ENCODE data around the gene CCR5AS.
"Not testable (repeated sequence)": the region's sequence is repeated elsewhere in the genome, so short reads cannot be mapped to it uniquely, and the experiment has no call there.

The CCR5AS gene

DNA sequence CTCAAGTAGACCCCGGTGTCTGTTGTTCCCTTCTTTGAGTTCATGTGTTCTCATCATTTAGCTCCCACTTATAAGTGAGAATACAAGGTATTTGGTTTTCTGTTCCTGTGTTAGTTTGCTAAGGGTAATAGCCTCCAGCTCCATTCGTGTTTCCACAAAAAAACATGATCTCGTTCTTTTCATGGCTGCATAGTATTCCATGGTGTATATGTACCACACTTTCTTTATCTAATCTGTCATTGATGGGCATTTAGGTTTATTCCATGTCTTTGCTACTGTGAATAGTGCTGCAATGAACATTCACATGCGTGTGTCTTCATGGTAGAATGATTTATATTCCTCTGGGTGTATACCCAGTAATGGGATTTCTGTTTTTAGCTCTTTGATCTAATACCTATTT lies 4.0 kb downstream of the CCR5AS start:
- H3K36me3 Mint-ChIP-seq: peaks cover 5 to 11% of the 10 kb centered on the region in 2 donors
- ATAC-seq (replicated peaks); H3K9me3 Mint-ChIP-seq: not testable (repeated sequence)

DNA sequence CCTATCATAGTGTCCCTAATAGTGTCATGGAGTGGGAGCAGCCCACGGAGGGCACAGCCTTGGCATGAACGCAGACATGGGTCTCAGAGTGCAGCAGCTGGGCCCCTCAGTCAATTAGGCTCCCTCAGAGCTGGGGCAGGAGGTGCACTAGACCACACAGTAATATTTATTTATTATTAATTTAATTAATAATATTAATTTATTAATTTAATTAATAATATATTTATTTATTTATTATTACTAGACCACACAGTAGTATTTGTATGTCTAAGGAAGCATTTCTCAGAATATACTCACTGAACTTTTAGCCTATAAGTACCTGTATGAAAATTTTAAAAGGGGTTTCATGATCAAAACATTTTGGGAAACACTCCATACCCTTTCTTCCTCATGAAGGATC lies 5.3 kb downstream of the CCR5AS start:
- ATAC-seq (replicated peaks): no peak
- no peak for DNase-seq

More for the DNA sequence above, 4.0 kb downstream of the CCR5AS start:
- H3K27me3 Mint-ChIP-seq, H3K27ac Mint-ChIP-seq, H3K4me3 Mint-ChIP-seq, DNase-seq: not testable (repeated sequence)
- peaks cover 19 to 35% of the 10 kb centered on the region in 2 donors for H3K4me1 Mint-ChIP-seq

DNA sequence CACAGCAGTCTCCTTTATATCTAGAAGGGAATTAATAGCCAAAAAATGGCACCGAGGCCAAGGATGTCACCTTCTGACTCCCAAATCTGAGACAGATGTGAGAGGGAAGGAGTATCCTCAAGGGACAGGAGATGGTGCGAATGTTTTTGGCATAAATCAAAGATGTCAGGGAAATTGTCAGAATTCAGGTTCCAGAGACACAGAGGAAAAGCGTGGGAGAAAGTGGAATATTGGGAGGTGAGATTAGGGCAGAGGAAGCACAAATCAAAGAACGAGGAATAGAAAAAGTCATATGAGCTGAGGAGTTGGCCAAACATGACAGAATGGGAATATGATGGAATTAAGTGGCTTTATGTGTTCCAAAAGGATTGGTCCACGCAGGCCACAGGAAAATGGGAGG lies 6.0 kb downstream of the CCR5AS start:
- Mint-ChIP-seq H3K27ac (no peak overlapping the region), H3K36me3 (no peaks in the 10 kb centered on the region), H3K27me3 (no peaks in the 10 kb centered on the region), H3K9me3 (no peaks in the 10 kb centered on the region), H3K4me3 (no peak overlapping the region), H3K4me1 (peaks cover 17 to 27% of the 10 kb centered on the region in 2 donors)
- DNase-seq (no peak), ATAC-seq (replicated peaks) (no peak)

More for the DNA sequence above, 5.3 kb downstream of the CCR5AS start:
- Mint-ChIP-seq H3K36me3 (peaks cover 2 to 4% of the 10 kb centered on the region in 2 donors), H3K27ac (no peak overlapping the region), H3K4me1 (peaks cover 16 to 27% of the 10 kb centered on the region in 2 donors), H3K4me3 (no peak overlapping the region), H3K9me3 (peaks cover under 1 to 1% of the 10 kb centered on the region in 2 donors), H3K27me3 (no peaks in the 10 kb centered on the region)

DNA sequence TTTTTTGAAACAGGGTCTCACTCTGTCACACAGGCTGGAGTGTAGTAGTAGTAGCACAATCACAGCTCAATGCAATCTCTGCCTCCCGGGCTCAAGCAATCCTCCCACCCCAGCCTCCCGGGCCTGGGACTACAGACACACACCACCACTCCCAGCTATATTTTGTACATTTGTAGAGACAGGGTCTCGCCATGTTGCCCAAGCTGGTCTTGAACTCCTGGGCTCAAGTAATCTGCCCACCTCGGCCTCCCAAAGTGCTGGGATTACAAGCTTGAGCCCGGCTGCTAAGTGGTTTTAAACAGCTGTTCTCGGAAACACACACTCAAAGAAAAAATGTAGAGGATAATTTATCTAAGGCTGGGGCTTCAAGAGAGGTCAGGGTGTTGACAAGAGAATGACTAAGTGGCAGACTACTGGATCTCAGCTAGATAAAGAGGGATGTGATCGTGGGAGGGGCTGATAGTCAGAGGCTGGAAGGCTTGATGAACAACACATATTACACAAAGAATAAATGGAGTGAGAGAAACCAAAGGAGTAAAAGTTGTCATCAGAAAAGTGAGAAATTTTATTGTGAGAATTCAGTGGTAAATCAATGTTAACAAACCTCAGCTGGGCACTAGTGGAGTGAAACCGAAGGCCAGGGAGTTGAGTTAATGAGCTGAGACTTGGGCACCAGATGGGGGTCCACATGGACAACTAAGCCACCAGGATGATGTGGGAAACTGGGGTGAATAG lies 6.7 kb downstream of the CCR5AS start:
- Mint-ChIP-seq H3K9me3 (no peaks in the 10 kb centered on the region), H3K27me3 (peaks cover 2% of the 10 kb centered on the region in 2 donors), H3K4me1 (peaks cover 17 to 27% of the 10 kb centered on the region in 2 donors), H3K36me3 (no peaks in the 10 kb centered on the region), H3K27ac (no peak overlapping the region), H3K4me3 (no peak overlapping the region)
- ATAC-seq (replicated peaks) (no peak), DNase-seq (no peak)

DNA sequence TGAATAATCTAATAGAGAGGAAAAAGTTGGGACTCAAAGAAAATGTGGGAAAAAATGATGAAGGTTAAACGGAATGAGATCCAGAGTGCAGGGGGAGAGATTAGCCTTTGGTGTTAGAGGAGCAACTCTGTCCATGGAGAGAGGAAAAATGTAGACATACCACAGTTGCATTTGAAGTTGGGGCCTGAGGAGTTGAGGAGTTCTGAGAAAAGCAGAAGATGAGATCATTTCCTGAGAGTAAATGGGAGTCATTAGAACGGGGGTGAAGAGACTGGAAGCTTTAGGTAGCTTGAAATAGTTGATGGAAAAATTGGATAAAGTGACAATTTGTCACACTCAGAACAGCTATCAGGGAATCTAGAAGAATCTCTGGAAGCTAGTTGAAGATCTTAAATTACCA lies 7.3 kb downstream of the CCR5AS start:
- Mint-ChIP-seq H3K27me3 (peaks cover 4 to 5% of the 10 kb centered on the region in 2 donors), H3K4me3 (no peak overlapping the region), H3K4me1 (peaks cover 19 to 24% of the 10 kb centered on the region in 2 donors), H3K27ac (no peak overlapping the region), H3K9me3 (no peaks in the 10 kb centered on the region), H3K36me3 (no peaks in the 10 kb centered on the region)
- DNase-seq (no peak), ATAC-seq (replicated peaks) (no peak)

DNA sequence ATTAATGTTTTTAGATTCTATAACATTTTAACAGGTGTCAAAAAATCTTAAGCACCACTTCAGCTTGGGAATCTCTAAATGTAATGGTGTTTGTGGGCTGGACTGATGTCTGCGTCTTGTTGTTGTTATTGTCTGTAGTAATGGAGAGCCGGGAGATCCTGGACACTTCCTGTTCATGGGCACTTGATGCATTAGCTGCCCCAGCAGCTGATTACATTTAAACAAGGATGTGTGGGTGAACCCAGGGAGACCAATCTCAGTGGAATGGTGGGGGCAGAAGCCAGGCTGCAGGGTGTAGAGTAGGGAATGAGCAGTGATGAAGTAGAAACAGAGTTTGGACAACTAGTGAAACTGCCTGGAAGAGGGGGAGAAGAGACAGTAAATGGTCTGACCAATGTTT lies 7.8 kb downstream of the CCR5AS start:
- Mint-ChIP-seq H3K36me3 (no peaks in the 10 kb centered on the region), H3K9me3 (no peaks in the 10 kb centered on the region), H3K4me3 (no peak overlapping the region), H3K27me3 (peaks cover 4 to 5% of the 10 kb centered on the region in 2 donors), H3K4me1 (peaks cover 19 to 23% of the 10 kb centered on the region in 2 donors), H3K27ac (no peak overlapping the region)
- DNase-seq (no peak), ATAC-seq (replicated peaks) (no peak)

DNA sequence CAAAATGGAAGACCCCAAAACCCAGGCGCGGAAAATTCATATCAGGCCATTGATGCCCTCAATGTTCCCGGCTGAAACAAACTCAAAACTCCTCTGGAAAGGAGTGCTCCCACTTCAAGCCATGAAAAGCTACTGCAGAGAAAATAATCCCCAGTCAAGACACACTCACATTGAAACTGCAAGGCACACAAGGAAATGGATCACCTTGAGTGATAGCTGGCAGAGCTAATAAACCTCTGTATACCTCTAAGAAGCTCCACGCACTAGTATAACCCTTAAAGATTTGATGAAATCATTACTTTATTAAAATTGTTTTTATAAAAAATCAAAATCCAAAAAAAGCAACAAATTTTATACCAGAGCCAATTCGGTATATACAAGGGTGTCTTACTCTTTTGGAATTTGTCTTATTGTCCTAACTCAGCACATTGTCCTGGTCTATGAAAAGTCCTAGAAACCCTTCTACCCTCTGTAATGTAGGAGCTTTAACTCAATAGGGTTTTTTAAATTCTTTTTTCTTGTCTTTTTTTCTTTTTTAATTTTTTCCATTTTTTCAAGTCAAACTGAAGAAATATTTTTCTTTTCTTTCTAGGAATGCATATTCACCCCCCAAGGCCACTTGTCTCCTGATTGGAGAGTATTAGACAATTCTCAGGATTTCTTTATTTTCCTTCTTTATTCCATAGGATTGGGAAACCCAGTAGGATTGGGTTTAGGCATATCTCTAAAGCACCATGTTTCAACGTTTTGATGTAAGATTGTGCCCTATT lies 8.5 kb downstream of the CCR5AS start:
- DNase-seq (no peak), ATAC-seq (replicated peaks) (no peak)
- peaks cover 19 to 23% of the 10 kb centered on the region in 2 donors for H3K4me1 Mint-ChIP-seq
- peaks cover 4 to 5% of the 10 kb centered on the region in 2 donors for H3K27me3 Mint-ChIP-seq
- no peaks in the 10 kb centered on the region for H3K9me3 Mint-ChIP-seq
- no peaks in the 10 kb centered on the region for H3K36me3 Mint-ChIP-seq
- H3K4me3 Mint-ChIP-seq: no peak overlapping the region
- no peak overlapping the region for H3K27ac Mint-ChIP-seq

DNA sequence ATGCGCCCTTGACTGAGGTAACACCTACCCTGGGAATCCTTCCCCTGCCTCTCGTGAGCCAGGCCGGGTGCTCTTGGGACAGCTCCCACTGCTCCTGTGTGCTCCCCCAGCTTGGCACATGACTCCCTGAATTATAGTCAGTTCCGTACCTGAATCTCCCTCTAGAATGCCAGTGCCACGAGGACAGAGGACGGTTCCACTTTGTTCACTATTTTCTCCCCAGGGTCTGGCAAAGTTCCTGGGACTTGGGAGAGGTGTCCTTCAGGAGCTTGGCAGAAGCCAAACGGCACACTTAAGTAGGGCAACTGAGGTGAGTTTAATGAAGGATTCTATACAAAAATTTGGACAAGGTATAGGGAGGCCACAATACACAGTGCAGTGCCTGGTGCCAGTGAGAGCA lies 9.8 kb downstream of the CCR5AS start:
- no peaks in the 10 kb centered on the region for H3K9me3 Mint-ChIP-seq
- H3K27ac Mint-ChIP-seq: no peak overlapping the region
- peaks cover 4 to 5% of the 10 kb centered on the region in 2 donors for H3K27me3 Mint-ChIP-seq
- ATAC-seq (replicated peaks) (no peak), DNase-seq (no peak)
- H3K36me3 Mint-ChIP-seq: no peaks in the 10 kb centered on the region
- no peak overlapping the region for H3K4me3 Mint-ChIP-seq
- H3K4me1 Mint-ChIP-seq: peaks cover 19 to 23% of the 10 kb centered on the region in 2 donors

DNA sequence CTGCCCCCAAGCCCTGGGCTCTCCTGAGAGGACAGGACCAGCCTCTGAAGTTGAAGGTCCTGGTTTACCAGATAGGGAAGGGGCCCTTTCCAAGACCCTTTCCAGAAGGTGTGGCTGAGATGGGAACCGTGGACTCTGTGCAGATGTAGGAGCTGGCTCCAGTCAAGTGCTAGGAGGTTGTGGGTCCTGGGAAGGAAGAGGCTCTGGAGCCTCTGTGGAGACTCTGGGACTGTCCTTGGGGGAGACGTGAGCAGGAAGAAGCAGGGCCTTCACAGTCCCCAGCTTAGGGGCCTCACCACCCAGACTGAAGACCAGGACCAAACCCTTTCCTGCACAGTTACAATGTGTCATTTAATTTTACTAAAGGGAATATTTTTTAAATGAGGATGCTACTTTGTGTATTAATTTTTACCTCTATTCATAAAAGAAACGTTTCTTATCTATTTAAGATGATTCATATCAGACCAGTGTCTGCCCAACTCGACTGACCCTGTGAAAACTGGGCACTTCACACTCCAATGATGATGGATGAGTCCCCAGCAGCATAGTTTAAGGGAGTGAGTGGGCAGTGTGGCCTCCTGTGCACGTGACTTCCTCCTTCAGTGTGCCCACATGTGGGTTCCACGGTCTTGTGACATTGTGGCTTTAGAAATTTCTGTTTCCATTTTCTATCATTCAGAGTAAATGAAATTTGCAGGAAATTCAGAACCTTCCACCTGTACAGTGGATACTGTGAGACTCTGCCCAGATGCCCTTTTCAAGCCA lies 10.9 kb downstream of the CCR5AS start:
- Mint-ChIP-seq H3K27me3 (peaks cover 4 to 5% of the 10 kb centered on the region in 2 donors), H3K9me3 (no peaks in the 10 kb centered on the region), H3K4me3 (no peak overlapping the region), H3K4me1 (peaks cover 19 to 23% of the 10 kb centered on the region in 2 donors), H3K27ac (peak overlapping the region; percentile 10), H3K36me3 (no peaks in the 10 kb centered on the region)
- ATAC-seq (replicated peaks): peak; percentile 79 to 80
- no peak for DNase-seq

DNA sequence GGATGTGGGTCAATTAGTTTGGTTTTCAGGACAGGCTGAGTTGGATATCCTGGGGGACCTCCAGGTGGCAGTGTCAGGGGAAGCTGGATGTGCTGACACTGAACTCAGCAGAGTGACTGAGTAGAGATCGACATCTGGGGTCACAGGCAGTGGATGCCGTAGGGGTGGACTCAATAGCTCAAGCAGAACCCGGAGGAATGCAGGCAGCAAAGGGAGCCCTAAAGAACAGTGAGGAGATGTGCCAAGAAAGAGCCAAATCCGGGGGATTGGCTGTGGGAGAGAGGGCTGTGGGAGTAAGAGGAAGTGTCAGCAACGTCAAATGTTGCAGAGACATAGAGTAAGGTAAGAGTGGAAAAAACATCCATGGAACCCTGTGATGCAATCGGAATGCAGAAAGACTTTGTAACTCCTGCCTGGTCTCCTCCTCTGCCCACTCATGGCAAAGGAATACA lies 11.6 kb downstream of the CCR5AS start:
- peak in 1 of 2 donors; percentile 50 for ATAC-seq (replicated peaks)
- H3K4me1 Mint-ChIP-seq: peaks cover 19 to 23% of the 10 kb centered on the region in 2 donors
- no peaks in the 10 kb centered on the region for H3K36me3 Mint-ChIP-seq
- H3K9me3 Mint-ChIP-seq: no peaks in the 10 kb centered on the region
- peaks cover 4 to 5% of the 10 kb centered on the region in 2 donors for H3K27me3 Mint-ChIP-seq
- no peak for DNase-seq
- H3K27ac Mint-ChIP-seq: peak overlapping the region; percentile 63
- no peak overlapping the region for H3K4me3 Mint-ChIP-seq

DNA sequence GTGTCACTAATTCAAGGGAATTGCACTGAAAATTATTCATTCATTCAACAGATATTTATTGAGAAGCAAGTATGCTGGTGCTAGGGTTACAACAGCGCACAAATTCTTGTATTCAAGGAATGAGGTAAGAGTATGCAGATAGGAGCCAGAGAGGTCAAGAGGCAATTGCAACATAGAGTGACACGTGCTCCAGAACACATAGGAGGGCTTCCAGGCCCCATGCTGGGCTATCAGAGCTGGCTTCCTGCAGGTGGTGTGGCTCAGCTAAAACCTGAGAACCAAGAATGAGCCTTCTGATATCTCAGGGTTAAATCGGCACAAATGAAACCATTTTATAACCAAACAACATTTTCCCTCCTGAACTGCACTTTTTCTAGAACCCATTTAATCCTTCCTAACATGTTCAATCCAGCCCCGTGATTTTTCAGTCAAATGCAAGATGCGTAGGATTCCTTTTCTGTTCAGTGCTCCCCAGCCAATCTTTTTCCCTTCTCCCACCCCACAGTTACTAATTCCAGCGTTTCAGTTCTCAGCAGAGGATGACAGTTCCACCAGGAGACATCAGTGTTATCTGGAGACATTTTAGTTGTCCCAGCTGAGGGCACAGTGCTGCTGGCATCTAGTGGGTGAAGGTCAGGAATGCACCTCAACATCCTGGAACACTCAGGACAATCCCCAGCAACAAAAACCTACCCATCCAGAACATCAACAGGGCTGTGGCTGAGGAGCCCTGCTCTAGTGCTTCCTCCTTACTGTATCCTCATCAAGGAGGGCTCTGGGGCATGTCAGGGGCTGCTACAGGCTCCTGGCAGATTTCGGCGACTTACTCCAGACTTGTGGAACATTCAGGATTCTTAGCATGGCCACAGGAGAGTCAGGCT lies 13.1 kb downstream of the CCR5AS start:
- Mint-ChIP-seq H3K36me3 (no peaks in the 10 kb centered on the region), H3K4me3 (no peak overlapping the region), H3K27me3 (peaks cover 4 to 5% of the 10 kb centered on the region in 2 donors), H3K4me1 (peaks cover 19 to 23% of the 10 kb centered on the region in 2 donors), H3K27ac (no peak overlapping the region), H3K9me3 (no peaks in the 10 kb centered on the region)
- ATAC-seq (replicated peaks) (no peak), DNase-seq (no peak)

DNA sequence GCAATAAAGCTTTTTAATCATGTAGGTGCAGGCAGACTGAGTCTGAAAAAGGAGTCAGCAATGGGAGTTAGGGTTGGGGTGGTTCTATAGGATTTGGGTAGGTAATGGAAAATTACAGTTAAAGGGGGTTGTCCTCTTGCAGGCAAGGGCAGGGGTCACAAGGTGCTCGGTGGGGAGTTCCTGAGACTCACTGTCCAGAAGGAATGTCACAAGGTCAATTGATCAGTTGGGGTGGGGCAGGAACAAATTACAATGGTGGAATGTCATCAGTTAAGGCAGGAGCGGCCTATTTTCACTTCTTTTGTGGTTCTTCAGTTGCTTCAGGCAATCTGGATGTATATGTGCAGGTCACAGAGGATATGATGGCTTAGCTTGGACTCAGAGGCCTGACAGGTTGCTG lies 13.9 kb downstream of the CCR5AS start:
- Mint-ChIP-seq H3K4me3 (no peak overlapping the region), H3K27me3 (peaks cover 4 to 5% of the 10 kb centered on the region in 2 donors), H3K4me1 (peaks cover 19 to 23% of the 10 kb centered on the region in 2 donors), H3K36me3 (no peaks in the 10 kb centered on the region), H3K9me3 (no peaks in the 10 kb centered on the region), H3K27ac (no peak overlapping the region)
- DNase-seq: no peak
- no peak for ATAC-seq (replicated peaks)

DNA sequence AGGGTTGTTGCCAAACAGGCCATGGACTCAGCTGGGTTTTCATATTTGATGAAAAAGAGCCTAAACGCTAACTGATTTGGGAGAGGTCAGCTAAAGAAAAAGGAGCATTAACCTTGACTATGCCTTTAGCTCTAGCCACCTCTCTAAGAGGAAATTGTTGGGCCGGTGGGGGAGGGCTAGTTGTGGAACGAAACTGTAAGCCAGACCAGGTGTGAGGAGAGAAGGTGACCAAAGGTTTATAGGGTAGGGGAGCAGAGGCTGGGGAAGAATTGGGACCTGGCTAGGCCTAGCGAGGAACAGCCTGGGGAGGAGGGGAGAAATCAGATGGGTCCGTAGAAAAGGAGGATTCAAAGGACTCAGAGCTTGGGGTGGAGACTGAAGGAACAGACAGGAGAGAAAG lies 15.3 kb downstream of the CCR5AS start:
- H3K9me3 Mint-ChIP-seq; H3K36me3 Mint-ChIP-seq; DNase-seq; H3K27ac Mint-ChIP-seq; ATAC-seq (replicated peaks); H3K4me3 Mint-ChIP-seq; H3K27me3 Mint-ChIP-seq: not testable (repeated sequence)
- H3K4me1 Mint-ChIP-seq: peaks cover 14 to 17% of the 10 kb centered on the region in 2 donors

All from stimulated activated naive B cell treated with anti-CD40 and anti-IgM and Interleukin-4, amounts not matched to agents 10 μg/mL and 1 μg/mL and 100 μg/mL, for 72 hours (primary cell).